Esophagus squamous epithelium (tissue), 5 donors: Measurements from ENCODE around the gene SLC25A51. TPM values are rescaled to one million over a fixed set of nuclear protein-coding genes. Genes with fewer than 3 reads are reported as not detected.

Source experiments
- DNase-seq: peaks from one replicate; lab custom pipeline; 2025; lab: John Stamatoyannopoulos, UW
- H3K27ac ChIP-seq, 4 donors: fragments of 200-600 bp; sonication (generic); one replicate each; pipeline ENCODE4 v1.5.1; 2016 to 2019; ENCODE audit warnings: mild to moderate bottlenecking in 1 of 4
- H3K27me3 ChIP-seq, 4 donors: fragments of 200-600 bp; sonication (generic); 1 replicate in 3 of 4; 2 replicates in 1 of 4; pipeline versions ENCODE4 v1.5.1 to v1.6.0; 2017 to 2021; ENCODE audit warnings: antibody characterized with exemption in 1 of 4
- H3K36me3 ChIP-seq, 3 donors: fragments of 200-600 bp; sonication (generic); one replicate each; pipeline ENCODE4 v1.5.1; 2016 to 2019
- H3K4me1 ChIP-seq, 3 donors: fragments of 200-600 bp; sonication (generic); one replicate each; pipeline ENCODE4 v1.5.1; 2017 to 2019
- H3K4me3 ChIP-seq, 4 donors: fragments of 200-600 bp; sonication (generic); 1 replicate in 3 of 4; 2 replicates in 1 of 4; pipeline ENCODE4 v1.5.1; 2016 to 2019; ENCODE audit warnings: mild to moderate bottlenecking in 2 of 4, moderate library complexity in 1 of 4
- H3K9me3 ChIP-seq, 3 donors: fragments of 200-600 bp; sonication (generic); one replicate each; pipeline ENCODE4 v1.5.1; 2016 to 2019
- CTCF ChIP-seq, 6 experiments: fragments of 450-650 bp in 4 of 6; fragments of 200-600 bp in 2 of 6; sonication (generic) in 2 of 6; IDR thresholded peaks; one replicate each; pipeline ENCODE4 v1.5.1; 2016 to 2019; ENCODE audit warnings: antibody characterized with exemption in 6 of 6, mild to moderate bottlenecking in 4 of 6, moderate library complexity in 4 of 6
- POLR2A ChIP-seq, 4 donors: fragments of 450-650 bp; IDR thresholded peaks; one replicate each; pipeline ENCODE4 v1.6.1; 2017; ENCODE audit warnings: antibody characterized with exemption in 4 of 4, mild to moderate bottlenecking in 4 of 4, moderate library complexity in 3 of 4
- WGBS, 2 donors: methylation state at CpG; one replicate each; pipeline ENCODE4 v1.1.5; 2018; 5-methylcytosine and 5-hydroxymethylcytosine counted together
- intact Hi-C: fragments of 100-400 bp; cut with DNase I; formaldehyde crosslinking; loops from one replicate; pipeline ENCODE4 v1.15.0; 2022
- total RNA-seq, 4 donors: library from RNA; depleted of rRNA; stranded (reverse); fragments of >200 nt; gene quantifications; one replicate each; pipeline ENCODE4 v1.1.0, GENCODE V29; 2016
- donor health status: DM: yes; HTN: yes; CAD: no.

The SLC25A51 gene
- total RNA-seq, 4 donors from 2014 or later, result 18.2 to 30.3 (median 20.3) TPM

- H3K36me3 ChIP-seq, result peaks cover 0 to 25% (median 0%) of the 10 kb centered on the region in 3 donors
- DNase-seq, result no peak
- peaks cover 22 to 93% (median 26%) of the 10 kb centered on the region in 3 donors for H3K4me1 ChIP-seq
- H3K27ac ChIP-seq, result peak overlapping the region in 3 of 4 donors; percentile 68 to 78 (median 73)
- H3K4me3 ChIP-seq, result no peak overlapping the region
- 74 to 85% methylated on average over 3 to 7 of the region's 14 CpGs for WGBS, 2 donors
- TF ChIP-seq POLR2A (IDR thresholded peaks at IDR 0.05) (no peak), CTCF (IDR thresholded peaks at IDR 0.05) (no peak)
- intact Hi-C loops, result no loop called here
- no peaks in the 10 kb centered on the region for H3K9me3 ChIP-seq
- no peaks in the 10 kb centered on the region for H3K27me3 ChIP-seq
These were observed 19.3 kb upstream of the SLC25A51 start for GRCh38 chr9:37923118-37923795.

GRCh38 chr9:37922363-37923117 is 18.6 kb upstream of the SLC25A51 start:
- Histone ChIP-seq H3K27me3 (no peaks in the 10 kb centered on the region), H3K9me3 (no peaks in the 10 kb centered on the region), H3K4me1 (peaks cover 22 to 92% (median 24%) of the 10 kb centered on the region in 3 donors), H3K27ac (peak overlapping the region; percentile 64 to 78 (median 70)), H3K36me3 (peaks cover 0 to 25% (median 0%) of the 10 kb centered on the region in 3 donors), H3K4me3 (no peak overlapping the region)
- intact Hi-C loops, result no loop called here
- no peak for DNase-seq
- TF ChIP-seq CTCF (IDR thresholded peaks at IDR 0.05), result no peak
- no peak for TF ChIP-seq POLR2A (IDR thresholded peaks at IDR 0.05)
- WGBS, 2 donors, result 36 to 44% methylated on average over 4 to 5 of the region's 13 CpGs

- Histone ChIP-seq H3K27ac (peak overlapping the region; percentile 64 to 78 (median 70)), H3K36me3 (peaks cover 0 to 29% (median 0%) of the 10 kb centered on the region in 3 donors), H3K4me1 (peaks cover 22 to 89% (median 26%) of the 10 kb centered on the region in 3 donors), H3K4me3 (no peak overlapping the region), H3K9me3 (no peaks in the 10 kb centered on the region), H3K27me3 (no peaks in the 10 kb centered on the region)
- whole genome bisulfite sequencing, 2 donors, result 29 to 61% methylated on average over 10 to 15 of the region's 15 CpGs
- TF ChIP-seq CTCF (IDR thresholded peaks at IDR 0.05) (peak in 4 of 6 experiments; percentile 44 to 60 (median 49)), POLR2A (IDR thresholded peaks at IDR 0.05) (no peak)
- no peak for DNase-seq
- intact Hi-C loops, result no loop called here
These were observed 17.8 kb upstream of the SLC25A51 start for GRCh38 chr9:37921546-37922300.

- Histone ChIP-seq H3K27ac (peak overlapping the region; percentile 64 to 78 (median 70)), H3K9me3 (no peaks in the 10 kb centered on the region), H3K4me3 (no peak overlapping the region), H3K36me3 (peaks cover 0 to 35% (median 0%) of the 10 kb centered on the region in 3 donors), H3K4me1 (peaks cover 19 to 89% (median 27%) of the 10 kb centered on the region in 3 donors), H3K27me3 (no peaks in the 10 kb centered on the region)
- no peak for TF ChIP-seq CTCF (IDR thresholded peaks at IDR 0.05)
- no peak for TF ChIP-seq POLR2A (IDR thresholded peaks at IDR 0.05)
- WGBS, 2 donors, result 53 to 62% methylated on average over 7 of the region's 7 CpGs
- intact Hi-C loops, result no loop called here
- DNase-seq, result no peak
These were observed 17.2 kb upstream of the SLC25A51 start for GRCh38 chr9:37921168-37921510.
